HG02588 (cell line): ENCODE results near the gene WDFY2.

ENCODE experiments used
- ATAC-seq: cut with Tn5 transposase; IDR thresholded peaks from one replicate; pipeline ENCODE4 v1.9.1; 2021; ENCODE audit warnings: mild to moderate bottlenecking, moderate library complexity; ENCODE audit not compliant: unreplicated experiment

Gene WDFY2

GRCh38 chr13:51808811-51809210, 224.5 kb downstream of the WDFY2 start:
- no peak for ATAC-seq

GRCh38 chr13:51811046-51811445, 226.8 kb downstream of the WDFY2 start:
- no peak for ATAC-seq

GRCh38 chr13:51811920-51812451, 227.7 kb downstream of the WDFY2 start:
- ATAC-seq: peak; percentile 52

- ATAC-seq: no peak
Measured at GRCh38 chr13:51814071-51814470, 229.8 kb downstream of the WDFY2 start.

- ATAC-seq: peak; percentile 69
Measured at GRCh38 chr13:51814825-51815650, 230.8 kb downstream of the WDFY2 start.

GRCh38 chr13:51815848-51816247, 231.6 kb downstream of the WDFY2 start:
- ATAC-seq: no peak

GRCh38 chr13:51816604-51817249, 232.5 kb downstream of the WDFY2 start:
- ATAC-seq: no peak
